Measurements from ENCODE around the gene INTS3. TPM values are rescaled to one million over a fixed set of nuclear protein-coding genes. Genes with fewer than 3 reads are reported as not detected.

The INTS3 gene
- total and polyA plus RNA-seq, 2 of the 8 experiments (the other 6 are each of a cell fraction or from before 2014, with no cell fraction given): 66.8 to 93.2 TPM

DNA sequence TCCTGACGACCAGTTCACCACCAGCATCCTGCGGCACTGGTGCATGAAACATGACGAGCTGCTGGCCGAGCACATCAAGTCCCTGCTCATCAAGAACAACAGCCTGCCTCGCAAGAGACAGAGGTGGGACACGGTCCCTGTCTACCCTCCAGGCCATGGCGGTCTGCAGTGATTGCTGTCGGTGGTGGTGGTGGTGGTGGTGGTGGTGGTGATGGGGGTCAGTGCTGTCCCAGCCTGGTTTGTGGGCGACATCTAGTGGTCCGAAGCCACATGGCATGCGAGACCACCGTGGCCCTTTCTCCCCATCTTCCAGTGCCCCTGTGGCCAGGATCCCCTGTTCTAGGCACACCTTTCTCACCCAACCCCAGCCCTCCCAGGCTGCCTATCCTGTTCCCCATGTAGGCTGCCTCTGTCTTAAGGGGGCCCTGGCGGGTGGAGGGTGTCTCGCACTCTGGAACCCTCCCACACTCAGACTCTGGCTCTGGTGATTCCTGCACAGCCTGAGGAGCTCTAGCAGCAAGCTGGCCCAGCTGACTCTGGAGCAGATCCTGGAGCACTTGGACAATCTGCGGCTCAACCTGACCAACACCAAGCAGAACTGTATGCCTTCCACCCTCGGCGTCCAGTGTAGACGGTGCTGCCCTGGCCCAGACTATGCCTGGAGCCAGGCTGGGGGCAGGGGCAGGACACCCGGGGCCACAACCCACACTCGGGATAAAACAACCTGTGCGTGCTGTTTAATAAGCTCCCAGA, 44.2 kb downstream of the INTS3 start:
- 87% methylated on average over 18 of the region's 21 CpGs; no CpG with 5 or more reads in 1 of the 2 experiments for WGBS, 2 experiments (ENCODE audit: extremely low coverage in 1 of 2, insufficient coverage in 1 of 2, insufficient read length in 1 of 2, insufficient replicate concordance in 2 of 2, low coverage in 1 of 2, low lambda C conversion rate in 2 of 2, missing lambda C conversion rate in 1 of 2)
- H3K9me3 ChIP-seq (ENCODE audit: insufficient read depth in 2 of 2, low read depth in 1 of 2, low read length in 1 of 2): no peaks in the 10 kb centered on the region
- H4K8ac ChIP-seq (ENCODE audit: extremely low read depth, insufficient read depth, low read length): no peak overlapping the region
- H2AFZ ChIP-seq (ENCODE audit: low read length): no peak overlapping the region
- no peak overlapping the region for H3K27ac ChIP-seq (ENCODE audit: low read depth, low read length)
- no peaks in the 10 kb centered on the region; a peak in 1 of 7 replicates for H3K27me3 ChIP-seq (replicated peaks in 1 of 4; ENCODE audit: control insufficient read depth in 3 of 4, extremely low read depth in 1 of 4, insufficient read depth in 3 of 4, low read length in 3 of 4)
- no peak overlapping the region for H3K56ac ChIP-seq (replicated peaks; ENCODE audit: insufficient read length, low read depth, low read length)
- H2BK15ac ChIP-seq (ENCODE audit: low read length): no peak overlapping the region
- ChIA-PET POLR2A (ENCODE audit: partially characterized antibody) (interaction anchor here (0.8 to 6.3 kb wide), 10 partner anchors 10 to 220 kb away, joined by 3 to 53 read pairs (median 4); partner anchors contain the start of genes CHTOP, ILF2, INTS3 and NPR1), CTCF (ENCODE audit: partially characterized antibody) (interaction anchor here (0.6 to 12.1 kb wide), 41 partner anchors 9 to 214 kb away, joined by 3 to 172 read pairs (median 3); partner anchors contain the start of genes ILF2, JTB, NPR1 and RAB13)
- peaks cover 3% of the 10 kb centered on the region; the same call in 1 of the 2 replicates for H3K79me1 ChIP-seq (ENCODE audit: low read depth, low read length)
- no peak overlapping the region for H3K23ac ChIP-seq (ENCODE audit: insufficient read length)
- H3K23me2 ChIP-seq (ENCODE audit: low read depth, low read length): peaks cover 11% of the 10 kb centered on the region
- no peaks in the 10 kb centered on the region for H4K20me1 ChIP-seq (replicated peaks in 1 of 2; ENCODE audit: control insufficient read depth in 1 of 2, insufficient read depth in 2 of 2, low read length in 2 of 2)
- no peak overlapping the region for H3K18ac ChIP-seq (ENCODE audit: extremely low read depth, low read length)
- no peak overlapping the region for H2BK120ac ChIP-seq (replicated peaks; ENCODE audit: low read depth, low read length)
- no peak overlapping the region for H2AK5ac ChIP-seq (ENCODE audit: low read depth, low read length)
- H2BK20ac ChIP-seq (ENCODE audit: low read length): no peak overlapping the region
- no peak overlapping the region for H4K91ac ChIP-seq (replicated peaks; ENCODE audit: insufficient read length, low read length)
- peaks cover 0 to 17% (median 9%) of the 10 kb centered on the region in 4 experiments; a peak in 6 of 7 replicates for H3K4me1 ChIP-seq (replicated peaks in 1 of 4; ENCODE audit: control insufficient read depth in 3 of 4, insufficient read depth in 4 of 4, low read length in 3 of 4)
- DNase-seq (ENCODE audit: low read depth in 1 of 2, low spot score in 2 of 2) (peak; percentile 21 to 92), FAIRE-seq (no peak)
- H2BK12ac ChIP-seq (ENCODE audit: low read depth, low read length): no peak overlapping the region; the same call in 1 of the 2 replicates
- H3K4me2 ChIP-seq (ENCODE audit: insufficient read depth in 1 of 2, low read depth in 2 of 2, low read length in 2 of 2): no peak overlapping the region
- H3K4ac ChIP-seq (replicated peaks; ENCODE audit: insufficient read length, low read depth, low read length): no peak overlapping the region
- H3K79me2 ChIP-seq (ENCODE audit: control insufficient read depth in 1 of 2, insufficient read depth in 2 of 2, low read length in 2 of 2): no peaks in the 10 kb centered on the region; a peak in 1 of 4 replicates
- peaks cover 13 to 54% (median 29%) of the 10 kb centered on the region in 4 experiments; a peak in 6 of 8 replicates for H3K36me3 ChIP-seq (ENCODE audit: control insufficient read depth in 2 of 4, insufficient read depth in 4 of 4, low read length in 3 of 4)
- no peak overlapping the region for H3K14ac ChIP-seq (ENCODE audit: insufficient read length)
- H4K5ac ChIP-seq (ENCODE audit: insufficient read length, low read depth, low read length): no peak overlapping the region
- H3K9ac ChIP-seq (replicated peaks in 1 of 4; ENCODE audit: extremely low read depth in 1 of 4, low read depth in 3 of 4, low read length in 3 of 4): no peak overlapping the region; a peak in 1 of 7 replicates
- no peak overlapping the region; the same call in 1 of the 2 replicates for H2BK5ac ChIP-seq (ENCODE audit: low read depth, low read length)
- H3K4me3 ChIP-seq (ENCODE audit: extremely low read depth in 1 of 4, insufficient read depth in 2 of 4, low read depth in 3 of 4, low read length in 4 of 4): no peak overlapping the region
- peak; percentile 31; the same call in 1 of the 2 replicates for TF ChIP-seq TEAD4 (IDR thresholded peaks at IDR 0.05; ENCODE audit: low read depth, low read length)

All from H1 (cell line).